Right lung (tissue), 5 donors: ENCODE results near the gene DUSP1. TPM values are rescaled to one million over a fixed set of nuclear protein-coding genes. Genes with fewer than 3 reads are reported as not detected.

ENCODE experiments used
- DNase-seq, 2 donors: peaks; one replicate each; pipeline ENCODE4 v3.0.0-alpha.2; 2013
- polyA plus RNA-seq, 5 donors: library from polyadenylated mRNA; unstranded; fragments of 120-200 nt; gene quantifications; one replicate each; pipeline versions ENCODE4 v1.2.1 to v1.2.3, GENCODE V29; 2013; ENCODE audit warnings: inconsistent platforms in 1 of 5, low replicate concordance in 1 of 5; ENCODE audit not compliant: insufficient read length in 5 of 5, insufficient read depth in 1 of 5

DUSP1 gene
- polyA plus RNA-seq, 5 donors, result 48.9 to 336 (median 223) TPM

- DNase-seq, result no peak
Observed at GRCh38 chr5:172782169-172783039, 11.4 kb upstream of the DUSP1 start.

GRCh38 chr5:172779691-172780341, 8.8 kb upstream of the DUSP1 start:
- no peak for DNase-seq

GRCh38 chr5:172777881-172778814, 7.2 kb upstream of the DUSP1 start:
- DNase-seq, result no peak

- DNase-seq, result no peak
Observed at GRCh38 chr5:172776235-172776594, 5.2 kb upstream of the DUSP1 start.

GRCh38 chr5:172775326-172776234, 4.6 kb upstream of the DUSP1 start:
- no peak for DNase-seq

GRCh38 chr5:172774561-172775315, 3.7 kb upstream of the DUSP1 start:
- no peak for DNase-seq

GRCh38 chr5:172773481-172774469, 2.8 kb upstream of the DUSP1 start:
- no peak for DNase-seq

- DNase-seq, result peak; percentile 88 to 89
Observed at GRCh38 chr5:172772112-172772906, 1.3 kb upstream of the DUSP1 start.

- DNase-seq, result peak in 1 of 2 donors; percentile 86
Observed at GRCh38 chr5:172771439-172772111, 580 bp upstream of the DUSP1 start.

GRCh38 chr5:172770374-172770674, 671 bp downstream of the DUSP1 start:
- DNase-seq, result peak in 1 of 2 donors; percentile 54

- DNase-seq, result no peak
Observed at GRCh38 chr5:172769616-172770373, 1.2 kb downstream of the DUSP1 start.

- DNase-seq, result no peak
Observed at GRCh38 chr5:172769342-172769615, 1.7 kb downstream of the DUSP1 start.

- DNase-seq, result no peak
Observed at GRCh38 chr5:172768573-172769341, 2.2 kb downstream of the DUSP1 start.

- no peak for DNase-seq
Observed at GRCh38 chr5:172768098-172768572, 2.9 kb downstream of the DUSP1 start.

- peak; percentile 69 to 74 for DNase-seq
Observed at GRCh38 chr5:172766287-172767108, 4.5 kb downstream of the DUSP1 start.
